Calu3 (cell line): ENCODE measurements around the gene ABCF2. TPM values are rescaled to one million over a fixed set of nuclear protein-coding genes. Genes with fewer than 3 reads are reported as not detected.

Experiments
- BruUV-seq: library from RNA; stranded (reverse); fragments of 400-500 nt; replicated peaks from 2 replicates; lab custom pipeline; 2021; lab: Mats Ljungman, UMichigan
- CTCF ChIA-PET: fragments of 300-600 bp; sonication (Branson Sonifier 250); formaldehyde crosslinking; loops from one replicate; lab custom pipeline; 2022; ENCODE audit warnings: antibody characterized with exemption; lab: Charles Lee
- DNase-seq: peaks from one replicate; pipeline ENCODE4 v3.0.0; 2022
- H3K27ac Mint-ChIP-seq: one replicate; pipeline ENCODE4 v1.8.0; 2022; ENCODE audit warnings: mixed read lengths; ENCODE audit not compliant: unreplicated experiment
- H3K27me3 Mint-ChIP-seq: one replicate; pipeline ENCODE4 v1.8.0; 2022; ENCODE audit warnings: mixed read lengths; ENCODE audit not compliant: unreplicated experiment
- H3K36me3 Mint-ChIP-seq: one replicate; pipeline ENCODE4 v1.8.0; 2022; ENCODE audit warnings: mild to moderate bottlenecking, moderate library complexity, mixed read lengths; ENCODE audit not compliant: insufficient read depth, unreplicated experiment
- H3K4me1 Mint-ChIP-seq: one replicate; pipeline ENCODE4 v1.8.0; 2022; ENCODE audit warnings: mild to moderate bottlenecking, low read depth, mixed read lengths; ENCODE audit not compliant: unreplicated experiment
- H3K4me3 Mint-ChIP-seq: one replicate; pipeline ENCODE4 v1.8.0; 2022; ENCODE audit warnings: mild to moderate bottlenecking, low read depth, moderate library complexity, mixed read lengths; ENCODE audit not compliant: unreplicated experiment
- H3K9me3 Mint-ChIP-seq: one replicate; pipeline ENCODE4 v1.8.0; 2022; ENCODE audit warnings: low read depth, mixed read lengths; ENCODE audit not compliant: unreplicated experiment
- CTCF ChIP-seq: fragments of 200-600 bp; IDR thresholded peaks from one replicate; pipeline ENCODE4 v1.8.0; 2022; ENCODE audit warnings: antibody characterized with exemption; ENCODE audit not compliant: unreplicated experiment
- intact Hi-C: fragments of 100-400 bp; cut with micrococcal nuclease; formaldehyde crosslinking; loops from one replicate; pipeline ENCODE4 v1.10.0; 2022; ENCODE audit not compliant: unreplicated experiment
- total RNA-seq: library from RNA; stranded (reverse); gene quantifications from 2 replicates; pipeline ENCODE4 v1.2.3, GENCODE V29; 2022

ABCF2 gene
- total RNA-seq, 1 experiment from 2014 or later = 49.7 TPM

- no peaks in the 10 kb centered on the region for H3K9me3 Mint-ChIP-seq
- H3K4me1 Mint-ChIP-seq = no peaks in the 10 kb centered on the region
- no peak overlapping the region for H3K4me3 Mint-ChIP-seq
- peaks cover 100% of the 10 kb centered on the region for H3K27me3 Mint-ChIP-seq
- no TSS peak for BruUV-seq
- DNase-seq = no peak
- H3K27ac Mint-ChIP-seq = no peak overlapping the region
- CTCF ChIA-PET = no interaction called here
- TF ChIP-seq CTCF = no peak
- no peaks in the 10 kb centered on the region for H3K36me3 Mint-ChIP-seq
- intact Hi-C loops = no loop called here
Measured at GRCh38 chr7:151256410-151257045, 29.5 kb upstream of the ABCF2 start.

GRCh38 chr7:151255390-151255789 is 28.4 kb upstream of the ABCF2 start:
- no peak overlapping the region for H3K4me3 Mint-ChIP-seq
- peaks cover 5% of the 10 kb centered on the region for H3K4me1 Mint-ChIP-seq
- BruUV-seq = no TSS peak
- peaks cover 9% of the 10 kb centered on the region for H3K36me3 Mint-ChIP-seq
- H3K9me3 Mint-ChIP-seq = no peaks in the 10 kb centered on the region
- no peak for TF ChIP-seq CTCF
- CTCF ChIA-PET = no interaction called here
- H3K27me3 Mint-ChIP-seq = peaks cover 100% of the 10 kb centered on the region
- DNase-seq = no peak
- no peak overlapping the region for H3K27ac Mint-ChIP-seq
- intact Hi-C loops = no loop called here

- no peaks in the 10 kb centered on the region for H3K9me3 Mint-ChIP-seq
- intact Hi-C loops = no loop called here
- TF ChIP-seq CTCF = no peak
- H3K36me3 Mint-ChIP-seq = peaks cover 9% of the 10 kb centered on the region
- CTCF ChIA-PET = no interaction called here
- H3K4me1 Mint-ChIP-seq = peaks cover 9% of the 10 kb centered on the region
- BruUV-seq = no TSS peak
- no peak for DNase-seq
- peaks cover 100% of the 10 kb centered on the region for H3K27me3 Mint-ChIP-seq
- H3K4me3 Mint-ChIP-seq = no peak overlapping the region
- H3K27ac Mint-ChIP-seq = no peak overlapping the region
Measured at GRCh38 chr7:151254851-151255250, 27.8 kb upstream of the ABCF2 start.

GRCh38 chr7:151254316-151254715 is 27.3 kb upstream of the ABCF2 start:
- no peak overlapping the region for H3K27ac Mint-ChIP-seq
- intact Hi-C loops = no loop called here
- CTCF ChIA-PET = no interaction called here

More at GRCh38 chr7:151254316-151254715, 27.3 kb upstream of the ABCF2 start:
- H3K27me3 Mint-ChIP-seq = peaks cover 100% of the 10 kb centered on the region
- H3K4me3 Mint-ChIP-seq = no peak overlapping the region
- H3K36me3 Mint-ChIP-seq = peaks cover 13% of the 10 kb centered on the region
- H3K4me1 Mint-ChIP-seq = peaks cover 12% of the 10 kb centered on the region
- DNase-seq = no peak
- no peaks in the 10 kb centered on the region for H3K9me3 Mint-ChIP-seq
- no peak for TF ChIP-seq CTCF
- no TSS peak for BruUV-seq
